C4-2B (cell line): ENCODE measurements around the gene CYTH1.

Source experiments
- CTCF ChIP-seq: fragments of 450-650 bp; conservative IDR thresholded peaks from 2 replicates; pipeline ENCODE4 v1.5.1; 2017; ENCODE audit warnings: mild to moderate bottlenecking
- ZFX ChIP-seq: fragments of 450-650 bp; IDR thresholded peaks from 2 replicates; pipeline ENCODE4 v1.6.1; 2017

DNA sequence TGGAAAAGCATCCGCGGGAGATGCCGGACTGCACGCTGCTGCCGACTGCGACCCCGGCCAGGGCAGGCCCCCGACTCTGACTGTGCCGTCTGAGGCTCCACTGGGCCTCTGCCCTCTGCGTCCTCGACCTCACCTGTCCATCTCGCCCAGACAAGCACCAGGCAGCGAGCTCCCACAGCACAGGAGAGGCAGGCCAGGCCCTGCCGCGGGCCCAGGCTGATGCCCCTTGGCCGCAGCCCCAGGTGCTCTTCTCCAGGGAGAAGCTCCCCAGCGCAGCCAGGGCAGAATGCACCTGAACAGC lies 106.8 kb downstream of the CYTH1 start:
- TF ChIP-seq CTCF (no peak), ZFX (no peak)
